HG03139 (cell line): ENCODE measurements around the gene PLA2G15.
A peak's percentile ranks its signal among the peaks of the same experiment; 100 is the strongest.

ENCODE experiments used
- ATAC-seq: cut with Tn5 transposase; IDR thresholded peaks from one replicate; pipeline ENCODE4 v1.9.1; 2021; ENCODE audit not compliant: unreplicated experiment

Gene PLA2G15

GRCh38 chr16:68296291-68296690, 51.1 kb downstream of the PLA2G15 start:
- no peak for ATAC-seq

DNA sequence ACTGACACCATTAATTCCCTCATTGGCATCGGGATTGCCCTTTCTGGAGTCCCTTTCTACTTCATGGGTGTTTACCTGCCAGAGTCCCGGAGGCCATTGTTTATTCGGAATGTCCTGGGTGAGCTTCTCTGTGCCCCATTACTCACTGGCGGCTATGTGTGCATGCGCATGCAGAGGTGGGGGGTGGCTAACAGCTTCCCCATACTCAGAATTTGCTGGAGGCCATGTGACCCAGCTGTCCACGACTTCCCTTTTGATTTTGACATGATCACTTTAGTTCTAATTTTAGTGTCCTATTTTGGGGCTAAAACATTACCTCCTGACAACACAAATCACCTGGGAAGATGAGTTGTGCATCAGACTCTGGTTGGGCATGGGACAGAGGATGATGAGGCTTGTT, 51.5 kb downstream of the PLA2G15 start:
- no peak for ATAC-seq

- ATAC-seq: no peak
Observed at GRCh38 chr16:68297908-68298307, 52.7 kb downstream of the PLA2G15 start.

DNA sequence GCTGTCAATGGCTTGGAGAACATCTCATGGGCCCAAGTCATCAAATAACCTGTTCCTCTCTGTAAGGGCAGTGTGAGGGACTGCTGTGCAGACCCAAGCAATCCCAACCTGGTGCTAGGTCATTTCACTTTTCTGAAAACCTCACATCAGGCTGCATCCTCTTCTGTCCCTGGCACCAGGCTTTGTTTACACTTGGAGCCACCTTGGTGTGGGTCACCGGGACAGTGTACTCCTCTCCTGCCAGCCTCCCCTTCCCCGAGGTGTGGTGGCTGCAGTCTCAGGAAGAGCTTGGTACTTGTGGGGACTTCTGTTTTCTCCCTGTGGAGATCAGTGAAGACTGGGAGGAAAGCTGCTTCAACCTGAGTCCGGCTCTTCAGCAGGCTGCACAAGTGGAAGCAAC, 53.1 kb downstream of the PLA2G15 start:
- ATAC-seq: no peak

DNA sequence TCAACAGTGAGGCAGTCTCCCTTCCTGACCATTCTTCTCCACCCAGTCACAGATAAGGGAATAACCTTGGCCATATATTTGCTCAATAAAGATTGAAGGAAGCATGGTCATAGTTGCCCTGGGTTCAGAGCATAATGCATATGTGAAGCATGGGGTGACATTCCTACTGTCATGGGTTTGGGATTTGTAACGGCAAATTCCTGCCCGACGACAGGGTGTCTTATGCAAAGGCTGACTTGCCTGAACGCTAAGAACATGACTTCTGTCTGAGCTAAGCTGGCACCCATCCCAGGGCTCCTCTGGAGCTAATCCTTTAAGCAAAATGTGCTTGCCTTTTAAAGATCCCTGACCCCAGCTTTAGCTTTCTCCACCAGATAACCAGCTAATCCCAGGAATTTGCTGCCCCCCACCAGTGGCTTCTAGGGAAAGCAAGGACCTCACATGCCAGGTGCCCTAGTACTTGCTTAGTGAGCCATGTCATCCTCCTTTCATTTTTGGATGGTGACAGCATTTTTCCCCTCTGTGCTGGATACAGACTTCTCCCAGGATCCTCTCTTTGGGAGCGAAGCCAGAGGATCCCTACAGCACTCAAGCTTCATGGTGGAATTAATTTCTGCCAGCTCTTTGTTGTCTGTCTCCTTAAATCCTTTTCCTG, 53.9 kb downstream of the PLA2G15 start:
- no peak for ATAC-seq

DNA sequence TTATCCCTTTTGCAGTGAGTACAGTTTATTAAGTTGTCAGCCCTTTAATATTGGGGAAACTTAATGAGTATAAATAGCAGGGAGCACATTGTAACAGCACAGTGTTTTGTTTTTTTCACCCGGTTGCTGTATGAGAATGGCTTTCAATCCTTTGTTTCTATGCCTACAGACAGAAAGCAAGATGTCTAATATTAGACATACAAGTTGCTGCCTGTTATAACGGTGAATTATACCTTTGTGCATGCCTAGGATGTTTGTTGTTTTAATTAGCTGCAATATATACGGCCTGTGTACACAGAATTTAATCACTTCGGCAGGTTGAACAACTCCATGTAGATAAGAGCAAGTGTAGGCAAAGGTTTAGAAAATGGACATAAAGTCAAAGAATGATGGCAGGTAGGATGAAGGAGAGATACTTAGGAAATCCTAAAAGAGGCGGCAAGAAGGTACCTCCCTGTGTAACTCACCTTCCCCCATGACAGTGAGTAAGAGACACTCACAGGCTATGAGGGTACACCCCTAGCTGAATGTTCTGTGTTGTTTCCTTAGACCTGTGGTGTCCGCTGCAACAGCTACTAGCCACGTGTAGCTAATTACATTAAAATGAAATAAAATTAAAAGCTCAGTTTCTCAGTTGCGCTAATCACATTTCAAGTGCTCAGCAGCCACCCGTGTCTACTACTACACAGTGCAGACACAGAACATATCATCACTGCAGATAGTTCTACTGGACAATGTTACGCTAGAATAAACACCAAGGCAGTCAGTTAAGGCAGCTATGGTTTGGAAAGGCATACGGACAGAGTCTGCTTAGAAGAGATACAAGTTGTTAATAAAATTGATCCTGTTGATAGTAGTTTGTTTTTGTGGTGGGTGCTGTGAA, 54.6 kb downstream of the PLA2G15 start:
- no peak for ATAC-seq

DNA sequence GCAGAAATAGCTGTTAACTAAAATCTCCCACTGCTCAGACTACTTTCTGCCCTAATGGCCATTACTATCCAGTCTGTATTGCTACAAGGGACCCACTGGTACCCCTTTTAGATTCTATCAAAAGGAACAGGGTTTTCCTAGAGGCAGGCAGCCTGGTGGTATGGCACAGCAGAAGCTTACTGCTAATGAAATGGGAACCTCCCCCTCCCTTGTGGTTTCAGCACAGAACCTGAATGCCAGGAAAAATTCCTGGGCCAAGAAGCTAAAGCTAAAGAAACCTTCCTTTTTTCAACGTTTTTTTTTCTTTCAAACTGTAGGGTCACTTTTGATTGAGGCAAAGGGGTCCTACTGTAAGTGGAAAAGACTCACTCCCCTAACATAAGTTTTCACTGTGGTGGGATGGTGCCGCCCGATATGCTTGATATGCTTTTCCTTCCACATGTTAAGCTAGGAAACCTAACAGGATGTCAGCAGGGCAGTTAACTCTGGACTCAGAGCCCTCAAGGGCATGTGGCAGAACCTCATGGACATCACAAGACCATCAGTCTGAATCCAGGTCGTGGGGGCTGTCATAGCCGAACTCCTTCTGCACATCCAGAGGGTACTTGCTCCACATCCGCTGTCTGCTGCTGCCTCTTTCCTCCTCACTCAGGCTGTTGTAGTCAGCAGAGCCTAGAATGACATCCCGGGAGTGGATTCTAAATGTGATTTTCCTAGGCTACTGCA, 55.7 kb downstream of the PLA2G15 start:
- no peak for ATAC-seq

DNA sequence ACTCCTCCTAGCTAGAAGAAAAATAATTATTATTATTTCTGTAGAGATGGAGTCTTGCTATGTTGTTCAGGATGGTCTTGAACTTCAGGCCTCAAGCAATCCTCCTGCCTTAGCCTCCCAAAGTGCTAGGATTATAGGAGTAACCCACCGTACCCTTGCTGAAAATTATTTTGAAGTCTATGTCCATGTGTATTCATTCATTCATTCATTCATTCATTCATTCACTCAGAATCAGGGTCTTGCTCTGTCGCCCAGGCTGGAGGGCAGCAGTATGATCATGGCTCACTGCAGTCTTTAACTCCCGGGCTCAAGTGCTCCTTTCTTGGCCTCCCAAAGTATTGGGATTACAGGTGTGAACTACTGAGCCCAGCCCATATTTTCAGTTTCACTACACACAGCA, 61.5 kb downstream of the PLA2G15 start:
- ATAC-seq: no peak

DNA sequence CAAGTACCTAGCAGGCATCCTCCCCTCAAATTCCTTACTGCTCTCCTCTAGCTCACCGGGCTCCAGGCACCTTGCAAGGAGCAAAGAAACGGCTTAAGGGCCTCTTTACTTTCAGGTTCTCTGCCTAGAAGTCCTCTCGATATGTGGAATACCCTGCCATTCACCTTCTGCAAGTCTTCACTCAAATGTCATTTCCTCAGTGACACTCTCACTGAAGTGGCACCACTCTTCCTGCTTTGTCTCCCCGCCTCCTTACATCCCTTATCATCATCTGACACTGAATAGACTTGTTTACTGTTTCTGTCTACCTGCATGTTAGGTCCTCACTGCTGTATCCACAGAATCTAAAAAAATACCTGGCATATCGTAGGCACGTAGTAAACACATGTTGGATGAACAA, 64.6 kb downstream of the PLA2G15 start:
- no peak for ATAC-seq

- peak; percentile 29 for ATAC-seq
Observed at GRCh38 chr16:68310437-68310773, 65.2 kb downstream of the PLA2G15 start.
